A673 (cell line): ENCODE data around the gene GSG1L. TPM values are rescaled to one million over a fixed set of nuclear protein-coding genes. Genes with fewer than 3 reads are reported as not detected.

ENCODE experiments used
- BruUV-seq: library from RNA; stranded (reverse); fragments of 400-500 nt; replicated peaks from 2 replicates; lab custom pipeline; 2021; lab: Mats Ljungman, UMichigan
- CTCF ChIA-PET: fragments of 300-600 bp; sonication (Branson Sonifier 250); formaldehyde crosslinking; loops from one replicate; lab custom pipeline; 2022; ENCODE audit warnings: antibody characterized with exemption; lab: Charles Lee
- POLR2A ChIA-PET: fragments of 300-600 bp; sonication (Branson Sonifier 250); formaldehyde crosslinking; loops from one replicate; lab custom pipeline; 2022; ENCODE audit warnings: antibody characterized with exemption; ENCODE audit not compliant: low non-redundant PET; lab: Charles Lee
- DNase-seq: peaks from one replicate; pipeline ENCODE4 v3.0.0-alpha.2; 2015; ENCODE audit warnings: low spot score
- H3K27ac ChIP-seq: fragments of 200-600 bp; sonication (generic); 2 replicates; pipeline ENCODE4 v1.5.1; 2016; ENCODE audit warnings: mixed run types, low read depth, mild to moderate bottlenecking, mixed read lengths, antibody characterized with exemption, low read length; ENCODE audit not compliant: poor library complexity, severe bottlenecking
- H3K27me3 ChIP-seq: fragments of 200-600 bp; sonication (generic); replicated peaks from 2 replicates; pipeline ENCODE4 v1.6.1; 2017; ENCODE audit warnings: mixed run types, low read depth, mild to moderate bottlenecking, mixed read lengths, antibody characterized with exemption, low read length; ENCODE audit not compliant: insufficient read depth, poor library complexity
- H3K36me3 ChIP-seq: fragments of 200-600 bp; sonication (generic); 2 replicates; pipeline ENCODE4 v1.6.1; 2016; ENCODE audit warnings: mixed run types, mild to moderate bottlenecking, mixed read lengths, antibody characterized with exemption, low read length; ENCODE audit not compliant: insufficient read depth, poor library complexity, severe bottlenecking
- H3K4me1 ChIP-seq: fragments of 200-600 bp; sonication (generic); 2 replicates; pipeline ENCODE4 v1.6.1; 2017; ENCODE audit warnings: mixed run types, mild to moderate bottlenecking, mixed read lengths, antibody characterized with exemption, low read length; ENCODE audit not compliant: insufficient read depth, poor library complexity, severe bottlenecking
- H3K4me3 ChIP-seq: fragments of 200-600 bp; sonication (generic); 2 replicates; pipeline ENCODE4 v1.5.1; 2016; ENCODE audit warnings: low read depth, mixed run types, mild to moderate bottlenecking, mixed read lengths, low read length; ENCODE audit not compliant: poor library complexity, severe bottlenecking
- H3K9me3 ChIP-seq: fragments of 200-600 bp; sonication (generic); 2 replicates; pipeline ENCODE4 v1.6.1; 2016; ENCODE audit warnings: mixed run types, low read depth, mild to moderate bottlenecking, mixed read lengths, antibody characterized with exemption, low read length; ENCODE audit not compliant: poor library complexity, severe bottlenecking
- EZH2 ChIP-seq: fragments of 200-600 bp; sonication (generic); IDR thresholded peaks from 2 replicates; pipeline ENCODE4 v1.6.1; 2017; ENCODE audit warnings: borderline replicate concordance, low read depth, mild to moderate bottlenecking, mixed read lengths, antibody characterized with exemption, low read length; ENCODE audit not compliant: poor library complexity, severe bottlenecking
- intact Hi-C: fragments of 100-400 bp; cut with micrococcal nuclease; formaldehyde crosslinking; loops from one replicate; pipeline ENCODE4 v1.10.0; 2022; ENCODE audit not compliant: unreplicated experiment
- total RNA-seq: library from RNA; stranded (reverse); gene quantifications from 2 replicates; pipeline ENCODE4 v1.2.3, GENCODE V29; 2021
- TF ChIP-seq, protein P1 (sequence below): fragments of 300-800, 200-600 bp; sonication (generic); conservative IDR thresholded peaks from 2 replicates; pipeline ENCODE4 v1.5.1; 2017; ENCODE audit warnings: low read depth, mild to moderate bottlenecking, antibody characterized with exemption, low read length, moderate library complexity, mixed read lengths

Gene GSG1L
- total RNA-seq, 1 experiment from 2014 or later: not detected

DNA sequence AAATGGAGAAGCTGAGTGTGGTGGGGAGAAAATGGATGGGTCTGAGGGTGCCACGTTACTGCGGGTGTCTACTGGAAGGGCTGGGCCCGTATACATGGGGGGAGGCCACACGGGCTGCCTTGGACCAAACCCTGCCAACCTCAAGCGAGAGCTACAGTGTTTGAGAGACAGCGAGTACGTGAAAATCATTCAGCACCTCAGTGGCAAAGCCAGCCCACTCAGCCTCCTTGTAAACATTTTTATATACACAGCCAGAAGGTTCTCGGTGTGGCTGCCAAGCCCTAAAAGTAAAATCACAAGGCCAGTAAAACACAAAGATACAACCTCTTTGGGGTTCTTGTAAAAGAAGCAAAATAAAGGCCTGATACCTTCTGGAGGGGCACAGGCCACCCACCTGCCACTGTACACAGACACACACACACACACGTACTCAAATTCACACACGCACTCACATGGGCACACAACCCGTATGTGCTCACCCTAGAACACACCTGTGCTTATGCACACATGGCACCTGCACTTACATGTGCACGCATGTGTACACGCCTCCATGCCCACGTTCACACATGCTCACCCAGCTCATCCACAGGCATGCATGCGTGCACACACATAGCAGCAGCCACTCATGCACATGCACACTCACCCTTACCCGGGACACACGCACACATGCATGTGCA, 102.8 kb downstream of the GSG1L start:
- CTCF ChIA-PET: no interaction called here
- no peaks in the 10 kb centered on the region for H3K36me3 ChIP-seq
- TF ChIP-seq, protein P1, sequence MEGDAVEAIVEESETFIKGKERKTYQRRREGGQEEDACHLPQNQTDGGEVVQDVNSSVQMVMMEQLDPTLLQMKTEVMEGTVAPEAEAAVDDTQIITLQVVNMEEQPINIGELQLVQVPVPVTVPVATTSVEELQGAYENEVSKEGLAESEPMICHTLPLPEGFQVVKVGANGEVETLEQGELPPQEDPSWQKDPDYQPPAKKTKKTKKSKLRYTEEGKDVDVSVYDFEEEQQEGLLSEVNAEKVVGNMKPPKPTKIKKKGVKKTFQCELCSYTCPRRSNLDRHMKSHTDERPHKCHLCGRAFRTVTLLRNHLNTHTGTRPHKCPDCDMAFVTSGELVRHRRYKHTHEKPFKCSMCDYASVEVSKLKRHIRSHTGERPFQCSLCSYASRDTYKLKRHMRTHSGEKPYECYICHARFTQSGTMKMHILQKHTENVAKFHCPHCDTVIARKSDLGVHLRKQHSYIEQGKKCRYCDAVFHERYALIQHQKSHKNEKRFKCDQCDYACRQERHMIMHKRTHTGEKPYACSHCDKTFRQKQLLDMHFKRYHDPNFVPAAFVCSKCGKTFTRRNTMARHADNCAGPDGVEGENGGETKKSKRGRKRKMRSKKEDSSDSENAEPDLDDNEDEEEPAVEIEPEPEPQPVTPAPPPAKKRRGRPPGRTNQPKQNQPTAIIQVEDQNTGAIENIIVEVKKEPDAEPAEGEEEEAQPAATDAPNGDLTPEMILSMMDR: no peak
- no peaks in the 10 kb centered on the region for H3K9me3 ChIP-seq
- intact Hi-C loops: no loop called here
- no peaks in the 10 kb centered on the region for H3K27me3 ChIP-seq
- no peak for DNase-seq
- H3K4me1 ChIP-seq: no peaks in the 10 kb centered on the region
- no TSS peak for BruUV-seq
- H3K4me3 ChIP-seq: no peak overlapping the region
- no peak overlapping the region for H3K27ac ChIP-seq
- POLR2A ChIA-PET: no interaction called here

DNA sequence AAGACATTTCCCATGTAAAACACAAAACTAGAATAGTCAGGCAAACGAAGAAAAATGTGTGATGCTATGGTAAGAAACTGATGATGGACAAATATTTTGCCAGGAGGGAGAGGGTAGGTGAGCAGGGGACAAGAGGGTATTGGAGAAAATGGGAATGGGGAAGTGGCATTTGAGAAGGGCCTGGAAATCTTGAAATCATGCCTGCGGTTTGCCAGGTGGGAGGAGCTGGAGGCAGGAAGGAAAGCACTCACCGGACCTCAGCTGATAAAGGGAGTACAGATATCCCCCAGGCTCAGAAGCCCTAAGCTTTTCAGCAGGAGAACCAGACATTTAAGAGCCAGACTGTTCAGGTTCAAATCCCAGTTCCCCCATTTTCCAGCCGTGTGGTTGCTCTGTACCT, 103.6 kb downstream of the GSG1L start:
- H3K4me3 ChIP-seq: no peak overlapping the region
- no peak overlapping the region for H3K27ac ChIP-seq
- H3K9me3 ChIP-seq: peaks cover 4% of the 10 kb centered on the region
- intact Hi-C loops: no loop called here
- H3K27me3 ChIP-seq: no peaks in the 10 kb centered on the region
- POLR2A ChIA-PET: no interaction called here
- CTCF ChIA-PET: no interaction called here
- no TSS peak for BruUV-seq
- TF ChIP-seq EZH2: no peak
- DNase-seq: no peak
- no peaks in the 10 kb centered on the region for H3K4me1 ChIP-seq
- no peaks in the 10 kb centered on the region for H3K36me3 ChIP-seq

DNA sequence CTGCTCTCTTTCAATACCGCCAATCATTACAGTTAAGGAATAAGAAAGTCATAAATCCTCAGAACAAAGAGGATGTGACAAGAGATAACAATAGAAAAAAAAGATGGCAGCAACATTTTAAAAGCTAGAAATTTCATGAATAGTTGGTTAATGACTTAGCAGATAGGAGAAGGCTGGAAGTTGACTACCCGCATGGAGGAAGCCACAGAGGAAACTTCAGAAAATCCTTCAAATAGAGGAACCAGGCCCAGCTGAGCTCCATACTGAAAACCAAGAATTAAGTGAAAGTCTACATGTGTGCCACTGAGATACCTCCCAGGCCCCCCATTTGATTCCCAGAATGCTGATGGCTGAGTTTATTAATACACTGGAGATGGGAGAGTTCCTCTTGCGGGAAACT, 109.3 kb downstream of the GSG1L start:
- no peak for DNase-seq
- no peak overlapping the region for H3K27ac ChIP-seq
- H3K4me3 ChIP-seq: no peak overlapping the region
- TF ChIP-seq EZH2: no peak
- TF ChIP-seq, protein P1: no peak
- intact Hi-C loops: no loop called here
- peaks cover 23% of the 10 kb centered on the region for H3K27me3 ChIP-seq
- POLR2A ChIA-PET: interaction anchor here (0.5 kb wide), 1 partner anchor 10 kb away, joined by 3 read pairs; no protein-coding TSS in a partner anchor
- CTCF ChIA-PET: no interaction called here
- peaks cover 5% of the 10 kb centered on the region for H3K9me3 ChIP-seq
- H3K36me3 ChIP-seq: no peaks in the 10 kb centered on the region
- H3K4me1 ChIP-seq: no peaks in the 10 kb centered on the region
- BruUV-seq: no TSS peak

DNA sequence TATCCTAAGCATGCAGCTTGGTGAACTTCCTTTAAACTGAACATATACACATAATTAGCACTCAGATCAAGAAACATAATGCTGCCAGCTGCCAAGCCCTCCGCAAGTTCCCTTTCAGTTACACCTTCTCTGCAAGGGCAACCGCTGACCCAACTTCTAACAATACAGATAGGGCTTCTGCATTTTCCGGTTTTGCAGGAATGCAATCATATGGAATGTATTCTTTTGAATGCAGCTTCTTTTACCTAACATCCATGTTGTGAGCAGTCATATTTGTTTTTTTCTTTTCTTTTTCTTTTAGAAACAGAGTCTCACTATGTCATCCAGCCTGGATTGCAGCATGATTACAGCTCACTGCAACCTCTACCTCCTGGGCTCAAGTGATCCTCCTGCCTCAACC, 110.7 kb downstream of the GSG1L start:
- H3K4me1 ChIP-seq: no peaks in the 10 kb centered on the region
- no peak for TF ChIP-seq EZH2
- TF ChIP-seq, protein P1: no peak
- peaks cover 5% of the 10 kb centered on the region for H3K9me3 ChIP-seq
- intact Hi-C loops: no loop called here
- no peak overlapping the region for H3K27ac ChIP-seq
- no peak overlapping the region for H3K4me3 ChIP-seq
- ChIA-PET POLR2A (no interaction called here), CTCF (no interaction called here)
- H3K36me3 ChIP-seq: no peaks in the 10 kb centered on the region
- DNase-seq: no peak
- H3K27me3 ChIP-seq: peaks cover 23% of the 10 kb centered on the region
- no TSS peak for BruUV-seq
